H1 (cell line): ENCODE data around the gene SKAP2. TPM values are rescaled to one million over a fixed set of nuclear protein-coding genes. Genes with fewer than 3 reads are reported as not detected.

Source experiments
- CTCF ChIA-PET: fragments of 300-600 bp; sonication (Branson Sonifier 250); formaldehyde crosslinking; loops from one replicate; lab custom pipeline; 2021; ENCODE audit not compliant: partially characterized antibody; lab: Charles Lee
- POLR2A ChIA-PET: fragments of 300-600 bp; sonication (Branson Sonifier 250); formaldehyde crosslinking; loops from one replicate; lab custom pipeline; 2021; ENCODE audit warnings: inconsistent platforms; ENCODE audit not compliant: partially characterized antibody; lab: Charles Lee
- DNase-seq, 2 experiments: peaks; one replicate each; pipeline versions ENCODE4 v3.0.0 to v3.0.0-alpha.2; 2010 to 2022; ENCODE audit warnings: low spot score in 2 of 2, low read depth in 1 of 2, mixed read lengths in 1 of 2
- FAIRE-seq: peaks from 2 replicates; lab custom pipeline; 2011; peaks lifted over from hg19 to GRCh38; lab: Jason Lieb, UNC
- H2AFZ ChIP-seq: 2 replicates; pipeline ENCODE4 v1.8.1; 2012; ENCODE audit warnings: low read length, inconsistent platforms
- H2AK5ac ChIP-seq: 2 replicates; pipeline ENCODE4 v1.6.1; 2013; ENCODE audit warnings: low read depth, low read length
- H2BK120ac ChIP-seq: replicated peaks from 2 replicates; pipeline ENCODE3; 2013; ENCODE audit warnings: low read depth, low read length, inconsistent platforms
- H2BK12ac ChIP-seq: 2 replicates; pipeline ENCODE4 v1.6.1; 2013; ENCODE audit warnings: low read depth, low read length
- H2BK15ac ChIP-seq: 2 replicates; pipeline ENCODE4 v1.6.1; 2013; ENCODE audit warnings: low read length
- H2BK20ac ChIP-seq: 2 replicates; pipeline ENCODE4 v1.6.1; 2013; ENCODE audit warnings: low read length
- H2BK5ac ChIP-seq: 2 replicates; pipeline ENCODE4 v1.6.1; 2013; ENCODE audit warnings: low read depth, low read length
- H3K14ac ChIP-seq: 2 replicates; pipeline ENCODE4 v1.6.1; 2013; ENCODE audit warnings: inconsistent platforms; ENCODE audit not compliant: insufficient read length
- H3K18ac ChIP-seq: 2 replicates; pipeline ENCODE4 v1.6.1; 2013; ENCODE audit warnings: low read length; ENCODE audit errors: extremely low read depth
- H3K23ac ChIP-seq: 2 replicates; pipeline ENCODE4 v1.6.1; 2013; ENCODE audit warnings: inconsistent platforms; ENCODE audit not compliant: insufficient read length
- H3K23me2 ChIP-seq: 2 replicates; pipeline ENCODE4 v1.6.1; 2013; ENCODE audit warnings: low read depth, low read length
- H3K27ac ChIP-seq: 2 replicates; pipeline ENCODE4 v1.6.1; 2011; ENCODE audit warnings: low read depth, low read length, inconsistent platforms
- H3K27me3 ChIP-seq, 4 experiments: replicated peaks in 1 of 4; 1 replicate in 1 of 4; 2 replicates in 3 of 4; pipeline versions ENCODE4 v1.6.1 to v1.8.1; 2011 to 2013; ENCODE audit warnings: low read length in 3 of 4, mild to moderate bottlenecking in 3 of 4, inconsistent platforms in 2 of 4, mixed read lengths in 2 of 4, moderate library complexity in 1 of 4; ENCODE audit not compliant: control insufficient read depth in 3 of 4, insufficient read depth in 3 of 4; ENCODE audit errors: extremely low read depth in 1 of 4
- H3K36me3 ChIP-seq, 4 experiments: 2 replicates each; pipeline versions ENCODE4 v1.6.1 to v1.8.1; 2011 to 2013; ENCODE audit warnings: mild to moderate bottlenecking in 4 of 4, low read length in 3 of 4, moderate library complexity in 2 of 4, control low read depth in 1 of 4, inconsistent platforms in 1 of 4; ENCODE audit not compliant: insufficient read depth in 4 of 4, control insufficient read depth in 2 of 4
- H3K4ac ChIP-seq: replicated peaks from 2 replicates; pipeline ENCODE3; 2013; ENCODE audit warnings: low read length, low read depth, mixed read lengths, inconsistent platforms; ENCODE audit not compliant: insufficient read length
- H3K4me1 ChIP-seq, 4 experiments: replicated peaks in 1 of 4; 1 replicate in 1 of 4; 2 replicates in 3 of 4; pipeline versions ENCODE4 v1.6.1 to v1.8.1; 2011 to 2013; ENCODE audit warnings: low read length in 3 of 4, inconsistent platforms in 2 of 4, mixed read lengths in 1 of 4; ENCODE audit not compliant: insufficient read depth in 4 of 4, control insufficient read depth in 3 of 4
- H3K4me2 ChIP-seq, 2 experiments: 2 replicates each; pipeline versions ENCODE4 v1.6.1 to v1.8.1; 2011 to 2013; ENCODE audit warnings: low read depth in 2 of 2, low read length in 2 of 2, control low read depth in 1 of 2, inconsistent platforms in 1 of 2, mild to moderate bottlenecking in 1 of 2; ENCODE audit not compliant: insufficient read depth in 1 of 2
- H3K4me3 ChIP-seq, 4 experiments: fragments of 200-600, 300-600 bp in 1 of 4; sonication (generic), shearing (Covaris generic), sonication (Bioruptor Twin) in 1 of 4; 2 replicates each; pipeline versions ENCODE4 v1.5.1 to v1.8.1; 2011 to 2016; ENCODE audit warnings: low read length in 4 of 4, low read depth in 3 of 4, control low read depth in 2 of 4, inconsistent platforms in 2 of 4, mild to moderate bottlenecking in 2 of 4, mixed read lengths in 1 of 4, moderate library complexity in 1 of 4; ENCODE audit not compliant: insufficient read depth in 2 of 4; ENCODE audit errors: extremely low read depth in 1 of 4
- H3K56ac ChIP-seq: replicated peaks from 2 replicates; pipeline ENCODE3; 2013; ENCODE audit warnings: low read depth, mild to moderate bottlenecking, mixed read lengths, low read length, inconsistent platforms; ENCODE audit not compliant: insufficient read length
- H3K79me1 ChIP-seq: 2 replicates; pipeline ENCODE4 v1.6.1; 2013; ENCODE audit warnings: low read depth, low read length, control low read depth
- H3K79me2 ChIP-seq, 2 experiments: 2 replicates each; pipeline versions ENCODE4 v1.6.1 to v1.8.1; 2012 to 2013; ENCODE audit warnings: low read length in 2 of 2, mild to moderate bottlenecking in 2 of 2, inconsistent platforms in 1 of 2; ENCODE audit not compliant: insufficient read depth in 2 of 2, control insufficient read depth in 1 of 2
- H3K9ac ChIP-seq, 4 experiments: replicated peaks in 1 of 4; 1 replicate in 1 of 4; 2 replicates in 3 of 4; pipeline versions ENCODE4 v1.6.1 to v1.8.1; 2011 to 2013; ENCODE audit warnings: low read depth in 3 of 4, low read length in 3 of 4, control low read depth in 2 of 4, mild to moderate bottlenecking in 2 of 4, moderate library complexity in 2 of 4, inconsistent platforms in 1 of 4; ENCODE audit errors: extremely low read depth in 1 of 4
- H3K9me3 ChIP-seq, 2 experiments: 2 replicates each; pipeline versions ENCODE4 v1.6.1 to v1.8.1; 2012 to 2013; ENCODE audit warnings: mild to moderate bottlenecking in 2 of 2, moderate library complexity in 2 of 2, control low read depth in 1 of 2, inconsistent platforms in 1 of 2, low read depth in 1 of 2, low read length in 1 of 2, mixed read lengths in 1 of 2; ENCODE audit not compliant: insufficient read depth in 2 of 2
- H4K20me1 ChIP-seq, 2 experiments: replicated peaks in 1 of 2; 2 replicates each; pipeline versions ENCODE3 to v1.8.1; 2011 to 2013; ENCODE audit warnings: inconsistent platforms in 2 of 2, low read length in 2 of 2, mild to moderate bottlenecking in 1 of 2; ENCODE audit not compliant: insufficient read depth in 2 of 2, control insufficient read depth in 1 of 2
- H4K5ac ChIP-seq: 2 replicates; pipeline ENCODE4 v1.6.1; 2013; ENCODE audit warnings: low read length, low read depth, mixed read lengths, inconsistent platforms; ENCODE audit not compliant: insufficient read length
- H4K8ac ChIP-seq: 2 replicates; pipeline ENCODE4 v1.8.0; 2013; ENCODE audit warnings: mild to moderate bottlenecking, moderate library complexity, low read length, inconsistent platforms; ENCODE audit not compliant: insufficient read depth; ENCODE audit errors: extremely low read depth
- H4K91ac ChIP-seq: replicated peaks from 2 replicates; pipeline ENCODE3; 2013; ENCODE audit warnings: low read length, mixed read lengths, inconsistent platforms; ENCODE audit not compliant: insufficient read length
- ATF2 ChIP-seq: IDR thresholded peaks from 2 replicates; pipeline ENCODE4 v1.6.1; 2012; ENCODE audit warnings: low read length, inconsistent platforms
- CHD1 ChIP-seq: IDR thresholded peaks from 2 replicates; pipeline ENCODE4 v1.6.1; 2012; ENCODE audit warnings: low read depth, low read length, improper control_type of control experiment
- NANOG ChIP-seq: IDR thresholded peaks from 2 replicates; pipeline ENCODE4 v1.6.1; 2011; ENCODE audit warnings: low read length, low read depth, mild to moderate bottlenecking, inconsistent platforms; ENCODE audit not compliant: insufficient read depth, poor library complexity, severe bottlenecking
- SP1 ChIP-seq: IDR thresholded peaks from 2 replicates; pipeline ENCODE4 v1.6.1; 2011; ENCODE audit warnings: low read depth, low read length
- SUZ12 ChIP-seq: fragments of 200-600 bp; sonication (generic); IDR thresholded peaks from 2 replicates; pipeline ENCODE4 v1.6.1; 2012; ENCODE audit warnings: mild to moderate bottlenecking, inconsistent platforms, low read length, moderate library complexity, mixed read lengths
- TCF12 ChIP-seq: IDR thresholded peaks from 2 replicates; pipeline ENCODE4 v1.6.1; 2011; ENCODE audit warnings: low read depth, mild to moderate bottlenecking, low read length
- polyA plus RNA-seq, 7 experiments: library from polyadenylated mRNA; depleted of rRNA in 3 of 7; stranded (reverse) in 5 of 7; unstranded in 2 of 7; fragments of >200 nt in 5 of 7; fragments of 200-250 nt in 2 of 7; gene quantifications; 1 replicate in 5 of 7; 2 replicates in 1 of 7; 4 replicates in 1 of 7; pipeline versions ENCODE4 v1.2.1 to v1.2.3, GENCODE V29; 2011 to 2013; ENCODE audit warnings: missing spikeins in 2 of 7, mixed read lengths in 2 of 7
- total RNA-seq: library from RNA; stranded (reverse); fragmentation: NEBNext Ultra II Directional; extraction: Animal tissue kit (Norgen Biotek cat#: 25700); gene quantifications from 2 replicates; pipeline ENCODE4 v1.2.1, GENCODE V29; 2021

Gene SKAP2
- total and polyA plus RNA-seq, 2 of the 8 experiments (the other 6 are each of a cell fraction or from before 2014, with no cell fraction given): 0.53 to 5.1 TPM

- H4K8ac ChIP-seq: no peak overlapping the region
- FAIRE-seq (no peak), DNase-seq (no peak)
- no peak overlapping the region for H3K23ac ChIP-seq
- no peaks in the 10 kb centered on the region for H3K9me3 ChIP-seq
- H3K27ac ChIP-seq: no peak overlapping the region
- H3K4me1 ChIP-seq: peaks cover 3 to 19% (median 7%) of the 10 kb centered on the region in 4 experiments
- no peak overlapping the region for H3K4me3 ChIP-seq
- H4K5ac ChIP-seq: no peak overlapping the region
- H4K91ac ChIP-seq: no peak overlapping the region
- H3K14ac ChIP-seq: no peak overlapping the region
- TF ChIP-seq ATF2: no peak
- no peak for TF ChIP-seq TCF12
- TF ChIP-seq SUZ12: no peak
- TF ChIP-seq SP1: no peak
- TF ChIP-seq NANOG: no peak
- TF ChIP-seq CHD1: no peak
- ChIA-PET POLR2A (no interaction called here), CTCF (interaction anchor here (0.6 to 2.2 kb wide), 6 partner anchors 52 to 299 kb away, joined by 3 to 14 read pairs (median 4); partner anchors contain the start of gene HOXA5)
- no peak overlapping the region for H3K4ac ChIP-seq
- no peak overlapping the region for H2AFZ ChIP-seq
- no peak overlapping the region for H3K56ac ChIP-seq
- H4K20me1 ChIP-seq: peaks cover 0 to 2% of the 10 kb centered on the region in 2 experiments
- no peak overlapping the region for H3K9ac ChIP-seq
- no peaks in the 10 kb centered on the region for H3K36me3 ChIP-seq
- H2AK5ac ChIP-seq: no peak overlapping the region
- no peaks in the 10 kb centered on the region for H3K79me1 ChIP-seq
- H3K23me2 ChIP-seq: peaks cover 13% of the 10 kb centered on the region
- H2BK120ac ChIP-seq: no peak overlapping the region
- H2BK20ac ChIP-seq: no peak overlapping the region
- H3K79me2 ChIP-seq: no peaks in the 10 kb centered on the region
- peaks cover 11 to 49% (median 25%) of the 10 kb centered on the region in 4 experiments for H3K27me3 ChIP-seq
- H2BK15ac ChIP-seq: no peak overlapping the region
- H3K4me2 ChIP-seq: no peak overlapping the region
- H2BK5ac ChIP-seq: no peak overlapping the region
- H3K18ac ChIP-seq: no peak overlapping the region
- no peak overlapping the region for H2BK12ac ChIP-seq
These were observed 4.7 kb downstream of the SKAP2 start for GRCh38 chr7:26859720-26860119.
